ENCODE results near the gene JMJD7. TPM values are rescaled to one million over a fixed set of nuclear protein-coding genes. Genes with fewer than 3 reads are reported as not detected.

The JMJD7 gene
- total RNA-seq, 4 donors from 2014 or later, result 6.1 to 12.8 (median 9.3) TPM

DNA sequence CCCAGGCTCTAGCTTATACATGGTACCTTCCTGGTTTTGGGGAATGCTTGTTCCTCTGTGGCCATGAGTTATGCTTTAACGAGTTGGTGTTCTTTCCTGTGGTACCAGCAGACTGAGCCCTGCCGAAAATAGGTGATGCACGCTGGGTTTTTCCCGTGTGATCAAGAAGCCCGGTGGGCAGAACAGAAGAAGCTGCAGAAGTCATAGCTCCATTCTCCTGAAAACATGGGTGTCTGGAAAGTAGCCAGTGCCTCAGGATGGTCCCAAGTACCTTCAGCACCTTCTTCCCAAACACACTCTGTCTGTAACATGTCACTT is 28.4 kb upstream of the JMJD7 start:
- Histone ChIP-seq H3K9me3 (no peaks in the 10 kb centered on the region), H3K4me1 (peaks cover 0 to 65% (median 25%) of the 10 kb centered on the region in 3 donors), H3K27ac (peak overlapping the region in 1 of 4 donors; percentile 27), H3K27me3 (no peaks in the 10 kb centered on the region), H3K4me3 (no peak overlapping the region), H3K36me3 (peaks cover 0 to 26% of the 10 kb centered on the region in 2 donors)
- 93% methylated on average over 4 of the region's 5 CpGs; no CpG with 5 or more reads in 1 of the 2 donors for WGBS, 2 donors (ENCODE audit: low coverage in 1 of 2)
- no peak for ATAC-seq
- TF ChIP-seq POLR2A (IDR thresholded peaks at IDR 0.05) (no peak), POLR2AphosphoS5 (IDR thresholded peaks at IDR 0.05) (no peak)

DNA sequence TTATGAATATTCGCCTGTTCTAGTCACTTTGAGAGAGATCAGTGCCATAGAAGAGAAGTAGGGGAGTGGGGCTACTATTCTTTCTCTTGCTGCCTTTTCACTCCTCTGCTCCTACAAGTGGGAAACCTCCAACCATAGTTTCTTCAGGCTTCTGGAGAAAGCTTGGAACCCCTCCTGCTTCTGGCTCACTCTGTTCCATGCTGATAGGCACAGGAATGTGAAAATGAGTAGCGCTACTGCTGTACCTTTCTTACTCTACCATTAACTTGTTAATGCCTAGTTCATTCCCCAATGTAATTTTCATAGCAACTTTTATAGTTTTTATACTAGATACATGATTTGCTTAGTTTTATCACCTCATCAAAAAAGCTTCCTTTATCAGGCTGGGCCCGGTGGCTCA is 26.7 kb upstream of the JMJD7 start:
- Histone ChIP-seq H3K36me3 (peaks cover 0 to 26% of the 10 kb centered on the region in 2 donors), H3K27me3 (no peaks in the 10 kb centered on the region), H3K4me1 (peaks cover 0 to 71% (median 31%) of the 10 kb centered on the region in 3 donors), H3K4me3 (no peak overlapping the region), H3K9me3 (no peaks in the 10 kb centered on the region), H3K27ac (peak overlapping the region in 2 of 4 donors; percentile 18 to 51)
- ATAC-seq, result no peak
- TF ChIP-seq POLR2AphosphoS5 (IDR thresholded peaks at IDR 0.05), result no peak
- TF ChIP-seq, protein P1, sequence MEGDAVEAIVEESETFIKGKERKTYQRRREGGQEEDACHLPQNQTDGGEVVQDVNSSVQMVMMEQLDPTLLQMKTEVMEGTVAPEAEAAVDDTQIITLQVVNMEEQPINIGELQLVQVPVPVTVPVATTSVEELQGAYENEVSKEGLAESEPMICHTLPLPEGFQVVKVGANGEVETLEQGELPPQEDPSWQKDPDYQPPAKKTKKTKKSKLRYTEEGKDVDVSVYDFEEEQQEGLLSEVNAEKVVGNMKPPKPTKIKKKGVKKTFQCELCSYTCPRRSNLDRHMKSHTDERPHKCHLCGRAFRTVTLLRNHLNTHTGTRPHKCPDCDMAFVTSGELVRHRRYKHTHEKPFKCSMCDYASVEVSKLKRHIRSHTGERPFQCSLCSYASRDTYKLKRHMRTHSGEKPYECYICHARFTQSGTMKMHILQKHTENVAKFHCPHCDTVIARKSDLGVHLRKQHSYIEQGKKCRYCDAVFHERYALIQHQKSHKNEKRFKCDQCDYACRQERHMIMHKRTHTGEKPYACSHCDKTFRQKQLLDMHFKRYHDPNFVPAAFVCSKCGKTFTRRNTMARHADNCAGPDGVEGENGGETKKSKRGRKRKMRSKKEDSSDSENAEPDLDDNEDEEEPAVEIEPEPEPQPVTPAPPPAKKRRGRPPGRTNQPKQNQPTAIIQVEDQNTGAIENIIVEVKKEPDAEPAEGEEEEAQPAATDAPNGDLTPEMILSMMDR (IDR thresholded peaks at IDR 0.05), result no peak
- 72 to 100% methylated on average over 1 to 3 of the region's 3 CpGs for WGBS, 2 donors (ENCODE audit: low coverage in 1 of 2)

DNA sequence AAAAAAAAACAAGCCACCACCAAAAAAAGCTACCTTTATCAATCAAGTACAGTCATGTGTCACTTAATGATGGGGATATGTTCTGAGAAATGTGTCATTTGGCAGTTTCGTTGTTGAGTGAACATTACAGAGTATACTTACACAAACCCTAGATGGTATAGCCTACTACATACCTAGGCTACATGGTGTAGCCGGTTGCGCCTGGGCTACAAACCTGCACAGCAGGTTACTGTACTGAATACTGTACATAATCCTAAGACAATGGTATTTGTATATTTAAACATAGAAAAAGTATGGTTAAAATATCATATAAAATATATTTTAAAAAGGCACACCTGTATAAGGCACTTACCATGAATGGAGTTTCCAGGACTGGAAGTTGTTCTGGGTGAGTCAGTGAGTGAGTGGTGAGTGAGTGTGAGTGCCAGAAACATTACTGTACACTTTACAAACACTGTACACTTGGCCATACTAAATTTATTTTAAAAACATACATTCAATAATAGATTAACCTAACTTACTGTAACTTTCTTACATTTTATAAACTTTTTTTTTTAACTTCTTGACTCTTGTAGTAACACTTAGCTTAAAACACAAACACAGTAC is 25.9 kb upstream of the JMJD7 start:
- Histone ChIP-seq H3K27ac (peak overlapping the region in 3 of 4 donors; percentile 51 to 83 (median 82)), H3K4me1 (peaks cover 0 to 71% (median 30%) of the 10 kb centered on the region in 3 donors), H3K27me3 (no peaks in the 10 kb centered on the region), H3K36me3 (peaks cover 0 to 26% of the 10 kb centered on the region in 2 donors), H3K9me3 (no peaks in the 10 kb centered on the region), H3K4me3 (no peak overlapping the region)
- ATAC-seq, result no peak
- TF ChIP-seq POLR2A (IDR thresholded peaks at IDR 0.05) (no peak), POLR2AphosphoS5 (IDR thresholded peaks at IDR 0.05) (no peak), EP300 (IDR thresholded peaks at IDR 0.05) (no peak)
- TF ChIP-seq, protein P1 (IDR thresholded peaks at IDR 0.05), result no peak
- WGBS, 2 donors (ENCODE audit: low coverage in 1 of 2), result 79 to 80% methylated on average over 2 to 3 of the region's 3 CpGs

DNA sequence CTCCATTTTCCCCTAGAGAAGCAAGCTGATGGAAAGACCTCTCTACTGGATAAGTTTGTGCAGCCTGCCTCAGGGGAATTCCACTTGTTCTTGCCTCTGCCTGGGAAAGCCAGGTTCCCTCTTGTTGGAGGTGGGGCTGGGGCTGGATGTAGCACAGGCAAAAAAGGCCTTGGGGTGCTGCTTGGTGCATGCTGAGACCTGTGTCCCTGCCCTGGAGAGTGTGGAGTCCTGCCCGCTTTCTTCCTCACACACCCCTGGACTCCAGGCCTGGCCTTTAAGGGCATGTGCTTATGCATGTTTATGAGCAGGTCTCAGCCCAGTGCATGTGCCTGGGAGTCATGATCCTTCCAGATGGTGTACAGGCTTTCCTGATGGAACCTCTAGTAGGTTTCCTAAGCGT is 23.5 kb upstream of the JMJD7 start:
- H3K27ac ChIP-seq, result peak overlapping the region in 3 of 4 donors; percentile 82 to 88 (median 83)
- no peak for ATAC-seq

DNA sequence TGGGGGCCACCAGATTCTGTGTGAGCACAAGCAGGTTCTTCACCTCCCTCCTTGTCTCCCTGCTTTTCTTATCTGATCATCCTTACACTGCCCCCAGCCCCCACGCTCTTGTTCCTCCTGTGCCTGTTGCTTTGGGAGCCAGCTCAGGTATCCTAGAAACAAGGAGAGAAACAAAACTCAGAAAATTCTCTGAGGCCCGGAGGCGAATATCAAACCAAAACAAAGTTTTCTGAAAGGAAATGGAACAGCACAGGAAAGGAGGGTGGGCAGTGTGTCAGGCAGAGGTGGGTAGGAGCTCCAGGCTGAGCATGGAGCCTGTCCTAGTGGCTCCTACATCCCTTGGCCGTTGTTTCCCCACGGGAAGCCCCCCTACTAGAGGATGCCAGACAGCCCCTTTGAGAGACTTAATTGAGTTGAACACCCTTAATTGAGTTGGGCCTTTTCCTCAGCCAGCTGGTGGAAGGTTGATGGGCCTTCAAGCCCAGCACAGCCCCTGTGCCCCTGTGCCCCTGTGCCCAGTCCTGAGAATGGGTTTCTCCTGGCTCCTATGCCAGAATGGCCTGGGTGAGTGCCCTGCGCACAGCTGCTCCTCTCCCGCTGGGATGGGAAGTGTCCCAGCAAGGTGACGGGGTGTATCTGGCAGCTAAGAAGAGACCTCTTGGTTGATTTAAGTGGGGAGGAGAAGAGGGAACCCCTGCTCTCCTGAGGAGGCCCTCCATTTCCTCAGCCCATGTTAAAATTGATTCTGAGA is 22.8 kb upstream of the JMJD7 start:
- Histone ChIP-seq H3K36me3 (peaks cover 0 to 16% of the 10 kb centered on the region in 2 donors), H3K4me1 (peaks cover 0 to 64% (median 26%) of the 10 kb centered on the region in 3 donors), H3K27me3 (no peaks in the 10 kb centered on the region), H3K27ac (peak overlapping the region; percentile 32 to 88 (median 82)), H3K4me3 (no peak overlapping the region), H3K9me3 (no peaks in the 10 kb centered on the region)
- WGBS, 2 donors (ENCODE audit: low coverage in 1 of 2), result 19% methylated on average over 4 of the region's 8 CpGs; no CpG with 5 or more reads in 1 of the 2 donors
- ATAC-seq, result no peak
- TF ChIP-seq EP300 (IDR thresholded peaks at IDR 0.05) (no peak), POLR2AphosphoS5 (IDR thresholded peaks at IDR 0.05) (no peak), POLR2A (IDR thresholded peaks at IDR 0.05) (no peak)
- TF ChIP-seq, protein P1 (IDR thresholded peaks at IDR 0.05), result no peak

More for the DNA sequence above, 23.5 kb upstream of the JMJD7 start:
- Histone ChIP-seq H3K27me3 (no peaks in the 10 kb centered on the region), H3K4me3 (no peak overlapping the region), H3K9me3 (no peaks in the 10 kb centered on the region), H3K36me3 (peaks cover 0 to 24% of the 10 kb centered on the region in 2 donors), H3K4me1 (peaks cover 0 to 57% (median 26%) of the 10 kb centered on the region in 3 donors)
- WGBS, 2 donors (ENCODE audit: low coverage in 1 of 2), result 63 to 81% methylated on average over 1 to 2 of the region's 2 CpGs
- TF ChIP-seq EP300 (IDR thresholded peaks at IDR 0.05) (no peak), POLR2A (IDR thresholded peaks at IDR 0.05) (no peak), POLR2AphosphoS5 (IDR thresholded peaks at IDR 0.05) (no peak)
- TF ChIP-seq, protein P1 (IDR thresholded peaks at IDR 0.05), result no peak
